CD4-positive, alpha-beta T cell treated with Interleukin-1 beta for 1 hour (primary cell): ENCODE data around the gene PCK1.

ENCODE experiments used
- DNase-seq, 2 donors: peaks; one replicate each; pipeline ENCODE4 v3.0.0-alpha.2; 2020 to 2022

Gene PCK1

DNA sequence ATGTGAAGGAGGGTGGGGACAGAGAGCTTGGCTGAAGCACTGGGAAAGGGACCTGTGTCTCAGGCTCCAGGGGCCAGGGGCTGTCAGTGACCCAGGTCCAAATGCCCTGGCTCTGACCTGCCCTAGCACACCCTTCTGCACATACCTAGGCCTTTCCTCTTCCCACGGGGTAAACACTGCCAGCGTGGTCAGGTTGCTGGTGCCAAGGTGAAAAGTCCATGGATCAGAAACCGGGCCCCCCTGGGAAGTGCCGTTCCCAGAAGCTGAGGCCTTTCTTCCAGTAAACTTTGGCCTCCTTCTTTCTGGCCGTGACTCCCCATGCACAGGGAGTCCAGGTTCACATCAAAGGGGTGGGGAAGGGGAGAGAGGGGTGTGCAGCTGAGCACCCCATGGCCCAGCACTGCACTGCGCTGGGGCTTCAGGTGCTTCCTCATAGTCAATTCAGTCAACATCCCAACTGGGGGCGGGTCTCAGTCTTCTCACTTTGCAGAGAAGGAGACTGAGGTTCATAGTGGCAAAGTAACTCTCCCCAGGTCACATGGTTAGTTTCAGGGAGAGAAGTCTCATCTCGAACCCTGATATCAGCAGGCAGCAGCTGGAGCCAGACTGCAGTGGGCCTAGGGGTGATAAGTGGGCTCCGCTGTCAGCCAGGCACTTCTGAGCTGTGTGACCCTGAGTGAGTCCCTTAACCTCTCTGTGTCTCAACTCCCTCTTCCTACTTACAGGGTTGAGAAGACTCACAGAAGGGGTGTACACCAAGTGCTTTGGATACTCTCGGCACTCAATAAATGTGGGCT is 17.0 kb downstream of the PCK1 start:
- no peak for DNase-seq

- no peak for DNase-seq
Observed at GRCh38 chr20:57578476-57579165, 17.7 kb downstream of the PCK1 start.

DNA sequence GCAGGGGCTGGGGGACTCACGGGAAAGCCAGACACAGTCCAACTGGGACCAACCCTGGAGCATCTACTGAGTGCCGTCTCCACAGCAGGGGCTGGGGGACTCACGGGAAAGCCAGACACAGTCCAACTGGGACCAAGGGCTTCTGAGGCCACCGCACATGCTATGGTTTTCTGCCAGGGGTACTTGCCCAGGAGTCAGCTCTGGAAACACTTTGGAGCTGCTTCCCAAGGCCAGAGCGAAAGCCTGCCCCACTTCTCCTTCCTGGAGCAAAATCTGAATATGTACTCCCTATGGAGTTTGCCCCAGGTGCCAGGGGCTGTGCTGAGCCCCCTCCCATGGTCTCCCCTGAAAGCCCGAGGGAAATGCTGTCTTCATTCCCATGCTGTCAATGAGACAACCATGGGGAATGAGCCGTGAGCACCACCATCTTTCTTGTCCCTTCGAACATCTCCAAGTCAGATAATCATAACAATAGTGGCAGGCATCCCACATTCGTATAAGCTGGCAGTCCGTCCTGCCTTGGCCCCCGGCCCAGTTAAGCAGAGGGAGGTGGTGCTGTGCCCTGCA is 18.5 kb downstream of the PCK1 start:
- DNase-seq, result no peak

GRCh38 chr20:57579898-57580447 is 19.1 kb downstream of the PCK1 start:
- no peak for DNase-seq

DNA sequence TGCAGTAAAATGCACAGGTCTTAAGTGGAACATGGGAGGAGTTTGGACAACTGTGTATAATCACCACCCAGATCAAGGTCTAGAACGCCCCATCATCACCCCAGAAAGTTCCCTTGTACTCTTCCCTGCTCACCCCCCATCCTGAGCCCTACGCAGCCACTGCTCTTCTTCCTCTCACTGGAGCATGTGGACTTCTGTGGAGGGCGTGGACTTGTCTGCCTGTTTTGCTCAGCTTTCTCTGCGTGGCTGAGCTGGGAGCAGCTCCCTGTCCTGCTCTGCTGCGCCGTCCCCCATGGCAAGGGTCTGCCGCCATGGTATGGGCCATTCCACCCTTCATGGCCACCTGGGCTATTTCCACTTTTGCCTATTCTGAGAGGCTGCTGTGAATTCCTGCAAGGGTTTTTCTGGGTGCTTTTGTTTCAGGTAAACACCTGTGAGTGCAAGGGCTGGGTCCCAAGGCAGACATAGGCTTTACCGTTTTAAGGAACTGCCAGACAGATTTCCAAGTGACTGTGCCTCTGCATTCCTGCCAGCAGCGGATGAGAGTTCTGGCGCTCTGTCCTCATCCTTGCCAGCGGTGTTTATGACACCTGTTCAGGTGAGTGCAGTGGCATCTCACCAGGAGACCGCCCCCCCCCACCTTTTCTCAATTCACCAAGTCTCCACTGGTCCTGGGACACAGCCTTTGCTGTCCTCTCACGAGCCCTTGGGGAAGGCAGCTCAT is 19.7 kb downstream of the PCK1 start:
- no peak for DNase-seq

GRCh38 chr20:57581202-57582028 is 20.5 kb downstream of the PCK1 start:
- DNase-seq, result no peak

GRCh38 chr20:57582029-57582378 is 21.1 kb downstream of the PCK1 start:
- no peak for DNase-seq

- DNase-seq, result no peak
Observed at GRCh38 chr20:57582432-57583288, 21.8 kb downstream of the PCK1 start.

- no peak for DNase-seq
Observed at GRCh38 chr20:57583289-57584257, 22.7 kb downstream of the PCK1 start.

DNA sequence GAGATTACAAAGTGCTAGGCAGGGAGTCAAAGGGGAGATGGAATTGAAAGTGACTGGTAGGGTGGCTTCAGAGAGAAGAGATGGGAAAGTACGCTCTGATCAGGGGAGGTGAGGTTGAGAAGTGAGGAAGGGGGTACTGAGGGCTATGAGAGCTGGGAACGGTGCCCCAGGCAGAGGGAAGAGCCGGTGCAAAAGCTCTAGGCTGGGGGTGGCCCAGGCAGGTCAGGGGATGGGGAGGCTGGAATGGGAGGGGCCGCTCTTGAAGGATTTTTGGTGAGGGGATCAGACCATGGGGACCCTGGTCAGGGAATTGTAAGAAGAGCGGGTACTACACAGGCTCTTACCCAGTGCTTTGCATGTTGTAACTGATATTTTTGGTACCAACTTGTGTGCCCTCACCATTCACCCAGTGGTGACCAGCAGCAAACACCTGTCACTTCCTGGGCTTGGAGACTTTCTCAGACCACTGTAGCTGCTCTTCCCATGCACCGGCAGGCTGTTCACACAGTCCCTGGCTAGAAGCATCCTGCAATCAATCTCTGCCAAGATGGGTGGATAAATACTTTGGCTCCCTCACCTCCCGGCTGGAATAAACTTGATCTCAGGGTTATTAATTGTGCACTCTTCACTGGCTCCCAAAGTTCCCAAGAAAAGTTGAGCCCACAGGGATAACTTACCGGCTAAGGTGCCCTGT is 24.0 kb downstream of the PCK1 start:
- no peak for DNase-seq

DNA sequence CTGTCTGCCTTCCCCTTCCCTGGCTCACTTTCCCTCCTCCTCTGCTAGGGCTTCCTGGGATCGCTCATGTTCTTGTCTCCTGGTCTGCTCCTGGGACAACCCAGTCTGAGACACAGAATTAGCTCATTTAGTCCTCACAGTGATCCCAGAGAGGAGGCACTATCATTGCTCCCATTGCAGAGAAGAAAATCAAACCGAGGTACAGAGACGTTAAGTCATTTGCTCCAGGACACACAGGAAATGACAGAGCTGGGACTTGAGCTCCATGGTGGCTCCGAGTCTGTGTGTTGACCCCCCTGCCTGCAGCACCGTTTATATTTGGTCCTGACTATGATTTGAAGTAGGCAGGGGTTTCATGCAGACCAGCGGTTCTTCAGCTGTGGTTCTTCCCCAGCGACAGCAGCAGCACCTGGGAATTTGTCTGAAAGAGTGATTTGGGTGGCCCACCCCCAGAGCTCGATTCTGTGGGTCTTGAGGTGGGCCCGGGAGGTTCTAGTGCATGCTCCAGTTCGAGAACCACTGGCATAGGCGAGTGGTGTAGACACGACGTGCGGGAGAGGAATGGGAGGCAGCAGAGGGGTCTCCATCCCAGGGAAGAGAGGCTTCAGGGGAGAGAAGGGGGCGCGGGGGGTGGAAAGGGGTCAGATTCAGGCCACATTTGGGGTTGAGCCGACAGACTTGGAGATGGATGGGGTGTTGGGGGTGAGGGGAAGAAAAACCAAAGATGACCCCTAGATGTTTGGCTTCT is 24.7 kb downstream of the PCK1 start:
- no peak for DNase-seq

DNA sequence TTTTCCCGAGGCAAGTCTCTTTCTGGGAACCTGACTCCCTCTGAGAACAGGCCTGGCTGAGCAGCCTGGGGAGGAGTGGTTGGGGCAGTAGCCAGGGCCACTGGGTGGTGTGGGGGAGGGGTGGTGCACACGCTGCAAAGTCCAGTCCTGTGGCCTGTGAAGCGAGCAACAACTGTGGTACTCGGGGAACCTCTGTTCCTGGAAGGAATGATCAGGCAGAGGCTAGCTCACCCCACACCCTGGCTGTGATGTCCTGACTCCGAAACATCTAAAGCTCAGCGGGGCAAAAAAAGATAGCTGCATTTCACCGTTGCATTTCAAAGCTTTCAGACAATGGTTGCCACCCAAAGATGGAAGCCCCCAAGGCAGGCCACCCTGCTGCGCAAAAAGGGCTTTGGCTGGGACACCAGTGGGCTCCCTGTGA is 25.5 kb downstream of the PCK1 start:
- DNase-seq, result no peak

DNA sequence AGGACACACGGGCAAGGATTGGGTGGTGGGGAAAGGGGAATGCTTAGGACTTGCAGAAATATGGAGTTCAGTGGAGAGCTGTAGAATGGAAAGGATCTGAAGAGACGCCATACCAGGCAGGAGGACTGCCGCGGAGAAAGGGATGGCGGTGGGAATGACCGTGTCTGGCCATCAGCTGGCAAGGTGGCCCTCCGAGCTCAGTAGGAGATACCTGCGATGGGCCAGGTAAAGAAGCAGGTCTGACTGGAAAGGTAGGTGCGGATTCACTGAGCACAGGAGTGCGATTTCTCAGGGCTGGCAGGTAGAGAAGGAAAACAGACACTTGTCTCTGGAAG is 26.0 kb downstream of the PCK1 start:
- no peak for DNase-seq

DNA sequence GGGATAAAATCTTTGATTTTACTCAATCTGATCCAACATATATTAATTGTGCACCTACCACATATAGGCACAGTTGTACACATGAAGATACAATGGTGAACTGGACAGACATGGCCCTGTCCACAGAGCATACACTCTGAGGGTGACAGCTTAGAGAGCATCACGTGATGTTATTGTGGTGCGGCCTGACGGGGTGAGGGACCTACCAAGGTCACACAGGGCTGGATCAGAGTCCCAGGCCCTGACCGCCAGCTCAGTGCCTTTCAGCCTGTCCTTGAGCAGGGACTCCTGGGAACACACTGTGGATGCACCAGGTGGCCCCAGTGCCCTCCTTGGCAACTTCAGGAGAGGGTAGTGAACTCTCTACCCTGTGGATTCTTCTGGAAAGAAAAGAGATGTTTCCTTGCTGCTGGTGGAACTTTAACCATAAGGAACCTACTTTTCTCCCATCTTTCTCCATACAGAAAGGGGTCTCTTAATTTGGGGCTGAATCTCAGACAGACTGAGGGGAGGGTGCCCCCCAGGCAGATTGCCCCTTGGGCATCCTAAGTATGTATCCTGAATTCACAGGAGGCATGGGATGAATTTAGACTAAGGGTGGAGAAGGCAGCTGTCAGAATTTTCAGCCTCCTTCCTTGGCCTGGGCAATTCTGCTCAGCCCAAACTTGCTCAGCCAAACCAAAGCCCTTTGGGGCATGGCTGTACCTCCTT is 26.5 kb downstream of the PCK1 start:
- no peak for DNase-seq

DNA sequence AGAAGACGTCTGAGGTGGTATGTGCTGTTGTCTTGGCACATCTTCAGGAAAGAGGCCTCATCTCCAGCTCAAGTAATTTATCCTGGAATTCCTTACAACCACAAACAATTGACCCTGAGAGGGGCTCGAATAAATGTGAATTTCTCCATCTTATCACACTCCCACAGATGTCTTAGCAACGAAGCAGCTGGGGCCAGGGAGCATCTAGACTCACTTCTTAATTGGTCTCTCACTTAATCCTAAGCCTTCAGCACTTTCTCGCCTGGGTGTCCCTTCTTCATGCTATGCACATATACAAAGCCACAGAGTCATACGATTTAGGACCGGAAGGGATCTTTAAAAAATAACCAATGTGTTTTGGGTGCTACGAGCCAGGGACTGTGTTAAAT is 27.1 kb downstream of the PCK1 start:
- no peak for DNase-seq

GRCh38 chr20:57588596-57588995 is 27.7 kb downstream of the PCK1 start:
- no peak for DNase-seq

- no peak for DNase-seq
Observed at GRCh38 chr20:57589123-57589727, 28.3 kb downstream of the PCK1 start.
